Activated T-helper 1 cell treated with anti-CD3 and anti-CD28 coated beads, Interleukin-12 subunit alpha, Interleukin-12 subunit beta, Interleukin-2, Interleukin-4 antibody, amounts not matched to agents 30 ng/mL and 10 ng/mL and 1 ng/mL, durations not matched to agents 14 hours and 24 hours and 36 hours (primary cell): ENCODE measurements around the gene KLF17. TPM values are rescaled to one million over a fixed set of nuclear protein-coding genes. Genes with fewer than 3 reads are reported as not detected.
"Not testable (repeated sequence)": the region's sequence is repeated elsewhere in the genome, so short reads cannot be mapped to it uniquely, and the experiment has no call there.

ENCODE experiments used
- DNase-seq: peaks from one replicate; pipeline ENCODE4 v3.0.0; 2021; ENCODE audit warnings: low spot score
- H3K27ac Mint-ChIP-seq: one replicate; pipeline ENCODE4 v1.8.0; 2021; ENCODE audit warnings: mild to moderate bottlenecking, mixed read lengths
- H3K27me3 Mint-ChIP-seq: one replicate; pipeline ENCODE4 v1.8.0; 2022; ENCODE audit warnings: mild to moderate bottlenecking, moderate library complexity, mixed read lengths; ENCODE audit not compliant: insufficient read depth
- H3K36me3 Mint-ChIP-seq: one replicate; pipeline ENCODE4 v1.8.0; 2021; ENCODE audit warnings: low read depth, mixed read lengths
- H3K4me1 Mint-ChIP-seq: one replicate; pipeline ENCODE4 v1.8.0; 2021; ENCODE audit warnings: low read depth, mixed read lengths
- H3K4me3 Mint-ChIP-seq: one replicate; pipeline ENCODE4 v1.8.0; 2021; ENCODE audit warnings: mild to moderate bottlenecking, moderate library complexity, mixed read lengths
- H3K9me3 Mint-ChIP-seq: one replicate; pipeline ENCODE4 v1.8.0; 2021; ENCODE audit warnings: mixed read lengths
- intact Hi-C: fragments of 100-400 bp; cut with micrococcal nuclease; formaldehyde crosslinking; loops from one replicate; pipeline ENCODE4 v1.15.1; 2024
- total RNA-seq: library from RNA; stranded (reverse); gene quantifications from 2 replicates; pipeline ENCODE4 v1.2.3, GENCODE V29; 2022

Gene KLF17
- total RNA-seq, 1 donor from 2014 or later = not detected

GRCh38 chr1:44114098-44114497 lies 4.5 kb upstream of the KLF17 start:
- intact Hi-C loops = no loop called here
- Mint-ChIP-seq H3K27ac (no peak overlapping the region), H3K4me3 (no peak overlapping the region), H3K4me1 (no peaks in the 10 kb centered on the region), H3K9me3 (no peaks in the 10 kb centered on the region), H3K27me3 (peaks cover 6% of the 10 kb centered on the region), H3K36me3 (no peaks in the 10 kb centered on the region)
- DNase-seq = no peak

GRCh38 chr1:44117272-44117671 lies 1.3 kb upstream of the KLF17 start:
- DNase-seq, H3K4me3 Mint-ChIP-seq, H3K4me1 Mint-ChIP-seq, intact Hi-C loops, H3K36me3 Mint-ChIP-seq, H3K9me3 Mint-ChIP-seq, H3K27ac Mint-ChIP-seq: not testable (repeated sequence)
- H3K27me3 Mint-ChIP-seq = peaks cover 16% of the 10 kb centered on the region

- no peaks in the 10 kb centered on the region for H3K9me3 Mint-ChIP-seq
- intact Hi-C loops = no loop called here
- H3K27ac Mint-ChIP-seq = no peak overlapping the region
- DNase-seq = no peak
- H3K36me3 Mint-ChIP-seq = no peaks in the 10 kb centered on the region
- peaks cover 19% of the 10 kb centered on the region for H3K27me3 Mint-ChIP-seq
- no peaks in the 10 kb centered on the region for H3K4me1 Mint-ChIP-seq
- H3K4me3 Mint-ChIP-seq = no peak overlapping the region
These were observed 904 bp downstream of the KLF17 start for GRCh38 chr1:44119525-44119924.

- Mint-ChIP-seq H3K9me3 (no peaks in the 10 kb centered on the region), H3K27me3 (peaks cover 19% of the 10 kb centered on the region), H3K36me3 (no peaks in the 10 kb centered on the region), H3K4me1 (no peaks in the 10 kb centered on the region), H3K27ac (no peak overlapping the region), H3K4me3 (no peak overlapping the region)
- DNase-seq = no peak
- intact Hi-C loops = no loop called here
These were observed 1.9 kb downstream of the KLF17 start for GRCh38 chr1:44120398-44120949.

GRCh38 chr1:44129616-44130500 lies 11.2 kb downstream of the KLF17 start:
- Mint-ChIP-seq H3K27ac (no peak overlapping the region), H3K4me1 (no peaks in the 10 kb centered on the region), H3K4me3 (no peak overlapping the region), H3K27me3 (peaks cover 5% of the 10 kb centered on the region), H3K9me3 (no peaks in the 10 kb centered on the region), H3K36me3 (no peaks in the 10 kb centered on the region)
- DNase-seq = no peak
- intact Hi-C loops = no loop called here

GRCh38 chr1:44131411-44131810 lies 12.8 kb downstream of the KLF17 start:
- Mint-ChIP-seq H3K9me3 (no peaks in the 10 kb centered on the region), H3K4me3 (no peak overlapping the region), H3K27ac (no peak overlapping the region), H3K4me1 (no peaks in the 10 kb centered on the region), H3K36me3 (no peaks in the 10 kb centered on the region), H3K27me3 (peaks cover 8% of the 10 kb centered on the region)
- no peak for DNase-seq
- intact Hi-C loops = no loop called here

GRCh38 chr1:44134071-44134920 lies 15.7 kb downstream of the KLF17 start:
- Mint-ChIP-seq H3K4me3 (no peak overlapping the region), H3K36me3 (no peaks in the 10 kb centered on the region), H3K9me3 (no peaks in the 10 kb centered on the region), H3K27ac (no peak overlapping the region), H3K4me1 (no peaks in the 10 kb centered on the region), H3K27me3 (peaks cover 3% of the 10 kb centered on the region)
- DNase-seq = no peak
- intact Hi-C loops = no loop called here

GRCh38 chr1:44135886-44136285 lies 17.3 kb downstream of the KLF17 start:
- no peaks in the 10 kb centered on the region for H3K36me3 Mint-ChIP-seq
- no peaks in the 10 kb centered on the region for H3K9me3 Mint-ChIP-seq
- H3K27me3 Mint-ChIP-seq = peaks cover 3% of the 10 kb centered on the region
- no peak overlapping the region for H3K27ac Mint-ChIP-seq
- H3K4me3 Mint-ChIP-seq = no peak overlapping the region
- no peak for DNase-seq
- intact Hi-C loops = no loop called here
- no peaks in the 10 kb centered on the region for H3K4me1 Mint-ChIP-seq

GRCh38 chr1:44138239-44138638 lies 19.6 kb downstream of the KLF17 start:
- intact Hi-C loops = no loop called here
- Mint-ChIP-seq H3K4me1 (no peaks in the 10 kb centered on the region), H3K4me3 (no peak overlapping the region), H3K27me3 (peaks cover 3% of the 10 kb centered on the region), H3K27ac (no peak overlapping the region), H3K36me3 (no peaks in the 10 kb centered on the region), H3K9me3 (no peaks in the 10 kb centered on the region)
- DNase-seq = no peak

- intact Hi-C loops, H3K27ac Mint-ChIP-seq, H3K27me3 Mint-ChIP-seq, H3K9me3 Mint-ChIP-seq, DNase-seq, H3K4me1 Mint-ChIP-seq, H3K36me3 Mint-ChIP-seq, H3K4me3 Mint-ChIP-seq: not testable (repeated sequence)
These were observed 20.9 kb downstream of the KLF17 start for GRCh38 chr1:44139565-44139964.

GRCh38 chr1:44141531-44141930 lies 22.9 kb downstream of the KLF17 start, which contains the start of gene KLF18:
Gene KLF18, minus strand, starts transcription at chr1:44141631. Its CDS starts 0 bp downstream, at chr1:44141631.
- Mint-ChIP-seq H3K4me1 (no peaks in the 10 kb centered on the region), H3K27ac (no peak within 1 kb of the TSS), H3K4me3 (no peak within 1 kb of the TSS), H3K27me3 (no peaks in the 10 kb centered on the region), H3K36me3 (peaks cover 2% of the 10 kb centered on the region), H3K9me3 (peaks cover 17% of the 10 kb centered on the region)
- no peak for DNase-seq
- intact Hi-C loops = no loop called here

GRCh38 chr1:44144962-44145756 lies 26.5 kb downstream of the KLF17 start:
- peaks cover 17% of the 10 kb centered on the region for H3K9me3 Mint-ChIP-seq
- intact Hi-C loops = no loop called here
- H3K27me3 Mint-ChIP-seq = no peaks in the 10 kb centered on the region
- no peaks in the 10 kb centered on the region for H3K4me1 Mint-ChIP-seq
- DNase-seq = no peak
- H3K27ac Mint-ChIP-seq = no peak overlapping the region
- no peak overlapping the region for H3K4me3 Mint-ChIP-seq
- H3K36me3 Mint-ChIP-seq = peaks cover 2% of the 10 kb centered on the region
